Glutamatergic neuron (in vitro differentiated cells): ENCODE measurements around the gene RUNX3. TPM values are rescaled to one million over a fixed set of nuclear protein-coding genes. Genes with fewer than 3 reads are reported as not detected.

Experiments used
- DNase-seq: peaks from one replicate; pipeline ENCODE4 v3.0.0; 2022
- H3K27ac Mint-ChIP-seq: one replicate; pipeline ENCODE4 v1.8.0; 2020; ENCODE audit warnings: mild to moderate bottlenecking, mixed read lengths, inconsistent platforms; ENCODE audit not compliant: unreplicated experiment
- H3K27me3 Mint-ChIP-seq: one replicate; pipeline ENCODE4 v1.8.0; 2020; ENCODE audit warnings: mild to moderate bottlenecking, moderate library complexity, mixed read lengths, inconsistent platforms; ENCODE audit not compliant: unreplicated experiment
- H3K36me3 Mint-ChIP-seq: one replicate; pipeline ENCODE4 v1.8.0; 2020; ENCODE audit warnings: mild to moderate bottlenecking, mixed read lengths, inconsistent platforms; ENCODE audit not compliant: unreplicated experiment
- H3K4me1 Mint-ChIP-seq: one replicate; pipeline ENCODE4 v1.8.0; 2020; ENCODE audit warnings: mild to moderate bottlenecking, low read depth, mixed read lengths, inconsistent platforms; ENCODE audit not compliant: unreplicated experiment
- H3K4me3 Mint-ChIP-seq: one replicate; pipeline ENCODE4 v1.8.0; 2020; ENCODE audit warnings: mild to moderate bottlenecking, mixed read lengths, inconsistent platforms; ENCODE audit not compliant: unreplicated experiment
- H3K9me3 Mint-ChIP-seq: one replicate; pipeline ENCODE4 v1.8.0; 2020; ENCODE audit warnings: mild to moderate bottlenecking, moderate library complexity, mixed read lengths, inconsistent platforms; ENCODE audit not compliant: unreplicated experiment
- CTCF ChIP-seq: fragments of 200-600 bp; sonication (generic); IDR thresholded peaks from one replicate; pipeline ENCODE4 v1.5.0; 2021; ENCODE audit not compliant: partially characterized antibody, unreplicated experiment
- total RNA-seq: library from RNA; stranded (reverse); fragmentation: NEBNext Ultra II Directional; extraction: Animal tissue kit (Norgen Biotek cat#: 25700); gene quantifications from one replicate; pipeline ENCODE4 v1.2.1, GENCODE V29; 2021; ENCODE audit not compliant: unreplicated experiment

The RUNX3 gene
- total RNA-seq, 1 donor from 2014 or later = 0.15 TPM

GRCh38 chr1:24969596-24970398 is 39.7 kb upstream of the RUNX3 start:
- Mint-ChIP-seq H3K4me3 (no peak overlapping the region), H3K9me3 (peaks cover 8% of the 10 kb centered on the region), H3K27ac (no peak overlapping the region), H3K27me3 (peaks cover 2% of the 10 kb centered on the region), H3K4me1 (peaks cover 9% of the 10 kb centered on the region), H3K36me3 (peaks cover 5% of the 10 kb centered on the region)
- DNase-seq = no peak
- no peak for TF ChIP-seq CTCF

GRCh38 chr1:24968941-24969585 is 39.0 kb upstream of the RUNX3 start:
- no peak for TF ChIP-seq CTCF
- peaks cover 4% of the 10 kb centered on the region for H3K9me3 Mint-ChIP-seq
- H3K27ac Mint-ChIP-seq = no peak overlapping the region
- H3K27me3 Mint-ChIP-seq = peaks cover 2% of the 10 kb centered on the region
- H3K36me3 Mint-ChIP-seq = peaks cover 4% of the 10 kb centered on the region
- no peak for DNase-seq
- H3K4me3 Mint-ChIP-seq = no peak overlapping the region
- H3K4me1 Mint-ChIP-seq = peaks cover 9% of the 10 kb centered on the region

GRCh38 chr1:24967962-24968361 is 37.9 kb upstream of the RUNX3 start:
- no peak overlapping the region for H3K27ac Mint-ChIP-seq
- H3K27me3 Mint-ChIP-seq = peaks cover 2% of the 10 kb centered on the region
- H3K9me3 Mint-ChIP-seq = peaks cover 2% of the 10 kb centered on the region
- no peak for DNase-seq
- H3K36me3 Mint-ChIP-seq = peaks cover 4% of the 10 kb centered on the region
- H3K4me1 Mint-ChIP-seq = peaks cover 9% of the 10 kb centered on the region
- TF ChIP-seq CTCF = no peak
- H3K4me3 Mint-ChIP-seq = no peak overlapping the region

GRCh38 chr1:24967555-24967954 is 37.5 kb upstream of the RUNX3 start:
- Mint-ChIP-seq H3K27me3 (peaks cover 2% of the 10 kb centered on the region), H3K4me3 (no peak overlapping the region), H3K27ac (no peak overlapping the region), H3K9me3 (peaks cover 2% of the 10 kb centered on the region), H3K36me3 (peaks cover 4% of the 10 kb centered on the region), H3K4me1 (peaks cover 8% of the 10 kb centered on the region)
- DNase-seq = no peak
- no peak for TF ChIP-seq CTCF
